Measurements from ENCODE around the gene EPSTI1. TPM values are rescaled to one million over a fixed set of nuclear protein-coding genes. Genes with fewer than 3 reads are reported as not detected.

EPSTI1 gene
- polyA plus RNA-seq, 1 of the 3 experiments (the other 2 are of a cell fraction): 0.02 TPM

- no peaks in the 10 kb centered on the region for H3K79me2 ChIP-seq (ENCODE audit: insufficient read depth)
- H3K9me3 ChIP-seq: no peaks in the 10 kb centered on the region
- POLR2A ChIA-PET: no interaction called here
- no peak overlapping the region for H3K4me2 ChIP-seq
- no peaks in the 10 kb centered on the region for H3K36me3 ChIP-seq (replicated peaks in 1 of 2; ENCODE audit: control insufficient read depth in 1 of 2, insufficient read depth in 2 of 2, low read length in 1 of 2)
- no peak for DNase-seq
- H3F3A ChIP-seq (replicated peaks; ENCODE audit: insufficient read depth): no peaks in the 10 kb centered on the region
- no peaks in the 10 kb centered on the region for H3K27me3 ChIP-seq (ENCODE audit: insufficient read depth)
- CTCF ChIA-PET: interaction anchor here (0.6 to 1.6 kb wide), 2 partner anchors 11 to 72 kb away, joined by 3 to 4 read pairs; no protein-coding TSS in a partner anchor
- H3K27ac ChIP-seq (ENCODE audit: low read depth in 2 of 2, low read length in 1 of 2): no peak overlapping the region
- no peaks in the 10 kb centered on the region for H4K20me1 ChIP-seq (ENCODE audit: insufficient read depth)
- H3K4me3 ChIP-seq (ENCODE audit: low read depth in 2 of 2, low read length in 1 of 2): no peak overlapping the region
- 58% methylated on average over 2 of the region's 3 CpGs for WGBS (ENCODE audit: low lambda C conversion rate)
- H3K4me1 ChIP-seq (ENCODE audit: control insufficient read depth in 1 of 2, insufficient read depth in 2 of 2, low read depth in 1 of 2, low read length in 1 of 2): no peaks in the 10 kb centered on the region
- H3K9ac ChIP-seq: no peak overlapping the region
- TF ChIP-seq EP300 (IDR thresholded peaks at IDR 0.05; ENCODE audit: borderline replicate concordance in 1 of 2, low read depth in 1 of 2, low read length in 1 of 2) (no peak), MEF2A (IDR thresholded peaks at IDR 0.05; ENCODE audit: borderline replicate concordance, low read depth) (no peak), ZBTB33 (IDR thresholded peaks at IDR 0.05; ENCODE audit: borderline replicate concordance, low read depth) (no peak), SIN3A (IDR thresholded peaks at IDR 0.05; ENCODE audit: borderline replicate concordance, low read depth, low read length) (no peak), REST (IDR thresholded peaks at IDR 0.05; ENCODE audit: low read depth, low read length) (no peak), GABPA (IDR thresholded peaks at IDR 0.05; ENCODE audit: low read depth) (no peak), IRF3 (IDR thresholded peaks at IDR 0.05; ENCODE audit: low read depth, low read length) (no peak), POLR2AphosphoS5 (IDR thresholded peaks at IDR 0.05; ENCODE audit: low read depth, low read length) (no peak), RAD21 (IDR thresholded peaks at IDR 0.05; ENCODE audit: low read length) (no peak), USF1 (IDR thresholded peaks at IDR 0.05; ENCODE audit: borderline replicate concordance, low read depth) (no peak), FOXJ3 (CRISPR knock-in tag; IDR thresholded peaks at IDR 0.05) (no peak), NRF1 (IDR thresholded peaks at IDR 0.05; ENCODE audit: low read depth, low read length) (no peak), TAF1 (IDR thresholded peaks at IDR 0.05; ENCODE audit: borderline replicate concordance, low read depth, low read length) (no peak), FOXM1 (IDR thresholded peaks at IDR 0.05; ENCODE audit: low read depth) (no peak), ELF1 (IDR thresholded peaks at IDR 0.05) (no peak), CTCF (IDR thresholded peaks at IDR 0.05) (no peak), CHD2 (IDR thresholded peaks at IDR 0.05; ENCODE audit: low read length, partially characterized antibody) (no peak), RFX5 (IDR thresholded peaks at IDR 0.05; ENCODE audit: low read length) (no peak), USF2 (IDR thresholded peaks at IDR 0.05; ENCODE audit: borderline replicate concordance, low read depth, low read length) (no peak), RCOR1 (IDR thresholded peaks at IDR 0.05; ENCODE audit: low read length) (no peak)
- H2AFZ ChIP-seq (ENCODE audit: low read depth): no peak overlapping the region
- H3K9me2 ChIP-seq: no peaks in the 10 kb centered on the region
Measured at GRCh38 chr13:42847891-42848663, 144.0 kb downstream of the EPSTI1 start.
